HG03060 (cell line): ENCODE data around the gene FAM131A.

Source experiments
- ATAC-seq: cut with Tn5 transposase; IDR thresholded peaks from one replicate; pipeline ENCODE4 v1.9.1; 2021; ENCODE audit warnings: low read depth, moderate number of reproducible peaks; ENCODE audit not compliant: unreplicated experiment

The FAM131A gene

GRCh38 chr3:184337399-184337714, at the start of gene FAM131A:
TSS of gene FAM131A (plus strand) at chr3:184337600. CDS start at chr3:184337631, 31 bp downstream.
- no peak for ATAC-seq

- ATAC-seq = no peak
Observed at GRCh38 chr3:184289426-184289938, 47.9 kb upstream of the FAM131A start.

GRCh38 chr3:184290331-184290730, 47.1 kb upstream of the FAM131A start:
- ATAC-seq = no peak

- no peak for ATAC-seq
Observed at GRCh38 chr3:184291044-184291737, 46.2 kb upstream of the FAM131A start.

GRCh38 chr3:184291738-184292445, 45.5 kb upstream of the FAM131A start:
- ATAC-seq = no peak

- ATAC-seq = no peak
Observed at GRCh38 chr3:184295771-184296170, 41.6 kb upstream of the FAM131A start.

- no peak for ATAC-seq
Observed at GRCh38 chr3:184296616-184297015, 40.8 kb upstream of the FAM131A start.

GRCh38 chr3:184298759-184299487, 38.5 kb upstream of the FAM131A start, which contains the start of gene PSMD2:
TSS of gene PSMD2 (plus strand) at chr3:184299241. CDS start at chr3:184299267, 26 bp downstream.
- peak; percentile 78 for ATAC-seq

GRCh38 chr3:184299488-184300377, 37.7 kb upstream of the FAM131A start:
- ATAC-seq = peak; percentile 24

- no peak for ATAC-seq
Observed at GRCh38 chr3:184300378-184300720, 37.1 kb upstream of the FAM131A start.

GRCh38 chr3:184305577-184305976, 31.8 kb upstream of the FAM131A start:
- no peak for ATAC-seq

GRCh38 chr3:184306341-184306972, 30.9 kb upstream of the FAM131A start:
- no peak for ATAC-seq

- no peak for ATAC-seq
Observed at GRCh38 chr3:184307915-184308314, 29.5 kb upstream of the FAM131A start.

- no peak for ATAC-seq
Observed at GRCh38 chr3:184308744-184309143, 28.7 kb upstream of the FAM131A start.

GRCh38 chr3:184311633-184312032, 25.8 kb upstream of the FAM131A start:
- no peak for ATAC-seq

- ATAC-seq = peak; percentile 72
Observed at GRCh38 chr3:184314363-184314699, 23.1 kb upstream of the FAM131A start, which contains the start of gene EIF4G1. TSS of gene EIF4G1 (plus strand) at chr3:184314606. CDS start at chr3:184315797, 1,191 bp downstream.

- ATAC-seq = peak; percentile 22
Observed at GRCh38 chr3:184314700-184315542, 22.5 kb upstream of the FAM131A start.

GRCh38 chr3:184315543-184315867, 21.9 kb upstream of the FAM131A start:
- ATAC-seq = no peak
